Erythroblast (primary cell): ENCODE data around the gene BICC1.

ENCODE experiments used
- GATA1 ChIP-seq: IDR thresholded peaks from 2 replicates; pipeline ENCODE4 v1.6.1; 2011; ENCODE audit warnings: low read depth, mild to moderate bottlenecking, control low read depth, low read length, moderate library complexity
- POLR2A ChIP-seq: IDR thresholded peaks from 2 replicates; pipeline ENCODE4 v1.6.1; 2011; ENCODE audit warnings: mild to moderate bottlenecking, low read length

GRCh38 chr10:58599927-58600553 lies 87.4 kb downstream of the BICC1 start:
- TF ChIP-seq POLR2A (no peak), GATA1 (no peak)
